A549 (cell line): Measurements from ENCODE around the gene DHX34.

Experiments
- CEBPB ChIP-seq, 2 experiments: fragments of >200 bp in 1 of 2; sonication (Bioruptor Twin) in 1 of 2; formaldehyde crosslinking in 1 of 2; IDR thresholded peaks; 2 replicates each; pipeline ENCODE4 v1.6.1; 2012 to 2016
- CTCF ChIP-seq: fragments of >200 bp; sonication (Bioruptor Twin); formaldehyde crosslinking; IDR thresholded peaks from 3 replicates; pipeline ENCODE4 v1.5.1; 2016
- EP300 ChIP-seq, 2 experiments: fragments of >200 bp; sonication (Bioruptor Twin); formaldehyde crosslinking; IDR thresholded peaks; 2 replicates in 1 of 2; 3 replicates in 1 of 2; pipeline ENCODE4 v1.6.1; 2016 to 2017
- KDM5A ChIP-seq: fragments of 200-600 bp; sonication (generic); IDR thresholded peaks from 2 replicates; pipeline ENCODE4 v1.6.1; 2016; ENCODE audit warnings: antibody characterized with exemption, mild to moderate bottlenecking
- MAFK ChIP-seq: fragments of 450-650 bp; IDR thresholded peaks from 2 replicates; pipeline ENCODE4 v1.6.1; 2014; ENCODE audit not compliant: partially characterized antibody
- ZFP36 ChIP-seq: fragments of 450-650 bp; IDR thresholded peaks from 2 replicates; pipeline ENCODE4 v1.6.1; 2014; ENCODE audit warnings: borderline replicate concordance; ENCODE audit not compliant: partially characterized antibody
- TF ChIP-seq, protein P1 (sequence below): fragments of 200-600 bp; sonication (generic); IDR thresholded peaks from 2 replicates; pipeline ENCODE4 v1.6.1; 2016; ENCODE audit warnings: antibody characterized with exemption, mild to moderate bottlenecking, moderate library complexity
- TF ChIP-seq, protein P2 (sequence below): IDR thresholded peaks from 2 replicates; pipeline ENCODE4 v1.6.1; 2012; ENCODE audit warnings: low read depth, borderline replicate concordance

DNA sequence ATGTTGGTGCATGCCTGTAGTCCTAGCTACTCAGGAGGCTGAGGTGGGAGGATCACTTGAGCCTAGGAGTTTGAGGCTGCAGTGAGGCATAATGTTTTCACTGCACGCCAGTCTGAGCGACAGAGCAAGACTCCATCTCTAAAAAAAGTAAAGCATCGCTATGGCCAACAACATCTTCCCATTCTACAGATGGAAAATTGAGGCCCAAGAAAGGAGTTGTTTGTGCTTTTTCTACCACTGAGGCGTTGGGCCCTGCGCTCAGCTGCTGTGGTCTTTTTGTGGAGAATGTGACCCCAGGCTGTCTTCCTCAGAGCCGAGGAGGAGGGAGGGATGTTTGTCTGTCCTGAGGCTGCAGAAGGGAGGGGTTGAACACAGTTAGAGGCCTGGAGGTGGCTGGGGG lies 17.6 kb upstream of the DHX34 start:
- TF ChIP-seq CTCF (no peak), ZFP36 (no peak), EP300 (IDR thresholded peaks at IDR 0.05) (no peak), CEBPB (IDR thresholded peaks at IDR 0.05) (no peak), MAFK (no peak), KDM5A (no peak)
- TF ChIP-seq, protein P1, sequence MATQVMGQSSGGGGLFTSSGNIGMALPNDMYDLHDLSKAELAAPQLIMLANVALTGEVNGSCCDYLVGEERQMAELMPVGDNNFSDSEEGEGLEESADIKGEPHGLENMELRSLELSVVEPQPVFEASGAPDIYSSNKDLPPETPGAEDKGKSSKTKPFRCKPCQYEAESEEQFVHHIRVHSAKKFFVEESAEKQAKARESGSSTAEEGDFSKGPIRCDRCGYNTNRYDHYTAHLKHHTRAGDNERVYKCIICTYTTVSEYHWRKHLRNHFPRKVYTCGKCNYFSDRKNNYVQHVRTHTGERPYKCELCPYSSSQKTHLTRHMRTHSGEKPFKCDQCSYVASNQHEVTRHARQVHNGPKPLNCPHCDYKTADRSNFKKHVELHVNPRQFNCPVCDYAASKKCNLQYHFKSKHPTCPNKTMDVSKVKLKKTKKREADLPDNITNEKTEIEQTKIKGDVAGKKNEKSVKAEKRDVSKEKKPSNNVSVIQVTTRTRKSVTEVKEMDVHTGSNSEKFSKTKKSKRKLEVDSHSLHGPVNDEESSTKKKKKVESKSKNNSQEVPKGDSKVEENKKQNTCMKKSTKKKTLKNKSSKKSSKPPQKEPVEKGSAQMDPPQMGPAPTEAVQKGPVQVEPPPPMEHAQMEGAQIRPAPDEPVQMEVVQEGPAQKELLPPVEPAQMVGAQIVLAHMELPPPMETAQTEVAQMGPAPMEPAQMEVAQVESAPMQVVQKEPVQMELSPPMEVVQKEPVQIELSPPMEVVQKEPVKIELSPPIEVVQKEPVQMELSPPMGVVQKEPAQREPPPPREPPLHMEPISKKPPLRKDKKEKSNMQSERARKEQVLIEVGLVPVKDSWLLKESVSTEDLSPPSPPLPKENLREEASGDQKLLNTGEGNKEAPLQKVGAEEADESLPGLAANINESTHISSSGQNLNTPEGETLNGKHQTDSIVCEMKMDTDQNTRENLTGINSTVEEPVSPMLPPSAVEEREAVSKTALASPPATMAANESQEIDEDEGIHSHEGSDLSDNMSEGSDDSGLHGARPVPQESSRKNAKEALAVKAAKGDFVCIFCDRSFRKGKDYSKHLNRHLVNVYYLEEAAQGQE, result no peak
- TF ChIP-seq, protein P2, sequence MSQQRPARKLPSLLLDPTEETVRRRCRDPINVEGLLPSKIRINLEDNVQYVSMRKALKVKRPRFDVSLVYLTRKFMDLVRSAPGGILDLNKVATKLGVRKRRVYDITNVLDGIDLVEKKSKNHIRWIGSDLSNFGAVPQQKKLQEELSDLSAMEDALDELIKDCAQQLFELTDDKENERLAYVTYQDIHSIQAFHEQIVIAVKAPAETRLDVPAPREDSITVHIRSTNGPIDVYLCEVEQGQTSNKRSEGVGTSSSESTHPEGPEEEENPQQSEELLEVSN, result no peak
